Mesenchymal stem cell (in vitro differentiated cells and primary cell): ENCODE data around the gene GLTPD2.

Experiments
- DNase-seq: peaks from one replicate; pipeline ENCODE4 v3.0.0-alpha.2; 2013
- H2AFZ ChIP-seq: one replicate; pipeline ENCODE4 v1.6.1; 2013; ENCODE audit warnings: low read depth, mild to moderate bottlenecking, control low read depth, inconsistent platforms, low read length, moderate library complexity
- H2AK5ac ChIP-seq: 2 replicates; pipeline ENCODE4 v1.6.1; 2013; ENCODE audit warnings: low read length, moderate library complexity, mild to moderate bottlenecking, inconsistent platforms; ENCODE audit not compliant: severe bottlenecking
- H2BK120ac ChIP-seq: one replicate; pipeline ENCODE4 v1.6.1; 2013; ENCODE audit warnings: low read depth, mild to moderate bottlenecking, inconsistent platforms, low read length, moderate library complexity
- H2BK12ac ChIP-seq, 2 experiments: one replicate each; pipeline ENCODE4 v1.6.1; 2013; ENCODE audit warnings: inconsistent platforms in 2 of 2, low read length in 2 of 2, mild to moderate bottlenecking in 2 of 2, moderate library complexity in 2 of 2, control low read depth in 1 of 2
- H2BK15ac ChIP-seq: one replicate; pipeline ENCODE4 v1.6.1; 2013; ENCODE audit warnings: mild to moderate bottlenecking, low read depth, inconsistent platforms; ENCODE audit not compliant: poor library complexity, severe bottlenecking
- H2BK5ac ChIP-seq: 2 replicates; pipeline ENCODE4 v1.6.1; 2013; ENCODE audit warnings: low read depth, mild to moderate bottlenecking, low read length, control low read depth, inconsistent platforms; ENCODE audit not compliant: poor library complexity, severe bottlenecking
- H3K14ac ChIP-seq, 2 experiments: one replicate each; pipeline ENCODE4 v1.6.1; 2013; ENCODE audit warnings: inconsistent platforms in 2 of 2, low read length in 2 of 2, control low read depth in 1 of 2, mild to moderate bottlenecking in 1 of 2, moderate library complexity in 1 of 2
- H3K18ac ChIP-seq, 2 experiments: one replicate each; pipeline ENCODE4 v1.6.1; 2013; ENCODE audit warnings: inconsistent platforms in 2 of 2, low read length in 2 of 2, control low read depth in 1 of 2, low read depth in 1 of 2, mild to moderate bottlenecking in 1 of 2
- H3K23ac ChIP-seq, 2 experiments: one replicate each; pipeline ENCODE4 v1.6.1; 2013; ENCODE audit warnings: inconsistent platforms in 2 of 2, low read length in 2 of 2, mild to moderate bottlenecking in 2 of 2, moderate library complexity in 2 of 2, control low read depth in 1 of 2
- H3K27ac ChIP-seq: 2 replicates; pipeline ENCODE4 v1.5.1; 2013; ENCODE audit warnings: mild to moderate bottlenecking, moderate library complexity, low read length, control low read depth, inconsistent platforms; ENCODE audit not compliant: poor library complexity, severe bottlenecking
- H3K27me3 ChIP-seq, 2 experiments: 2 replicates each; pipeline versions ENCODE4 v1.6.1 to v1.7.0; 2013; ENCODE audit warnings: low read length in 2 of 2, mild to moderate bottlenecking in 2 of 2, moderate library complexity in 2 of 2, control low read depth in 1 of 2, inconsistent platforms in 1 of 2; ENCODE audit not compliant: control insufficient read depth in 1 of 2, insufficient read depth in 1 of 2
- H3K36me3 ChIP-seq, 2 experiments: 2 replicates each; pipeline versions ENCODE4 v1.6.1 to v1.7.0; 2013; ENCODE audit warnings: low read length in 2 of 2, control low read depth in 1 of 2, inconsistent platforms in 1 of 2, low read depth in 1 of 2, mild to moderate bottlenecking in 1 of 2; ENCODE audit not compliant: insufficient read depth in 2 of 2, control insufficient read depth in 1 of 2
- H3K4ac ChIP-seq, 2 experiments: one replicate each; pipeline ENCODE4 v1.6.1; 2013; ENCODE audit warnings: inconsistent platforms in 2 of 2, low read length in 2 of 2, mild to moderate bottlenecking in 2 of 2, moderate library complexity in 2 of 2, control low read depth in 1 of 2, low read depth in 1 of 2
- H3K4me1 ChIP-seq: 2 replicates; pipeline ENCODE4 v1.6.1; 2013; ENCODE audit warnings: low read depth, low read length, control low read depth; ENCODE audit not compliant: control insufficient read depth, insufficient read depth
- H3K4me2 ChIP-seq: 2 replicates; pipeline ENCODE4 v1.6.1; 2013; ENCODE audit warnings: low read length, mild to moderate bottlenecking, inconsistent platforms; ENCODE audit not compliant: poor library complexity, severe bottlenecking
- H3K4me3 ChIP-seq, 2 experiments: 2 replicates each; pipeline versions ENCODE4 v1.5.1 to v1.7.0; 2013; ENCODE audit warnings: low read length in 2 of 2, mild to moderate bottlenecking in 2 of 2, control low read depth in 1 of 2, low read depth in 1 of 2; ENCODE audit not compliant: insufficient read depth in 1 of 2
- H3K79me1 ChIP-seq: replicated peaks from 2 replicates; pipeline ENCODE4 v1.6.1; 2013; ENCODE audit warnings: mild to moderate bottlenecking, control low read depth, low read length, inconsistent platforms; ENCODE audit not compliant: poor library complexity, severe bottlenecking
- H3K9ac ChIP-seq: 2 replicates; pipeline ENCODE4 v1.7.0; 2013; ENCODE audit warnings: mild to moderate bottlenecking, low read length, moderate library complexity
- H3K9me3 ChIP-seq: 2 replicates; pipeline ENCODE4 v1.7.0; 2013; ENCODE audit warnings: mild to moderate bottlenecking, low read length; ENCODE audit not compliant: control insufficient read depth
- H4K8ac ChIP-seq: one replicate; pipeline ENCODE4 v1.6.1; 2013; ENCODE audit warnings: inconsistent platforms, mild to moderate bottlenecking, low read length, moderate library complexity
- H4K91ac ChIP-seq: one replicate; pipeline ENCODE4 v1.6.1; 2013; ENCODE audit warnings: mild to moderate bottlenecking, low read length, inconsistent platforms
- WGBS: methylation state at CpG from one replicate; pipeline ENCODE4 v1.1.7; 2013; ENCODE audit warnings: mixed read lengths; 5-methylcytosine and 5-hydroxymethylcytosine counted together

Gene GLTPD2

DNA sequence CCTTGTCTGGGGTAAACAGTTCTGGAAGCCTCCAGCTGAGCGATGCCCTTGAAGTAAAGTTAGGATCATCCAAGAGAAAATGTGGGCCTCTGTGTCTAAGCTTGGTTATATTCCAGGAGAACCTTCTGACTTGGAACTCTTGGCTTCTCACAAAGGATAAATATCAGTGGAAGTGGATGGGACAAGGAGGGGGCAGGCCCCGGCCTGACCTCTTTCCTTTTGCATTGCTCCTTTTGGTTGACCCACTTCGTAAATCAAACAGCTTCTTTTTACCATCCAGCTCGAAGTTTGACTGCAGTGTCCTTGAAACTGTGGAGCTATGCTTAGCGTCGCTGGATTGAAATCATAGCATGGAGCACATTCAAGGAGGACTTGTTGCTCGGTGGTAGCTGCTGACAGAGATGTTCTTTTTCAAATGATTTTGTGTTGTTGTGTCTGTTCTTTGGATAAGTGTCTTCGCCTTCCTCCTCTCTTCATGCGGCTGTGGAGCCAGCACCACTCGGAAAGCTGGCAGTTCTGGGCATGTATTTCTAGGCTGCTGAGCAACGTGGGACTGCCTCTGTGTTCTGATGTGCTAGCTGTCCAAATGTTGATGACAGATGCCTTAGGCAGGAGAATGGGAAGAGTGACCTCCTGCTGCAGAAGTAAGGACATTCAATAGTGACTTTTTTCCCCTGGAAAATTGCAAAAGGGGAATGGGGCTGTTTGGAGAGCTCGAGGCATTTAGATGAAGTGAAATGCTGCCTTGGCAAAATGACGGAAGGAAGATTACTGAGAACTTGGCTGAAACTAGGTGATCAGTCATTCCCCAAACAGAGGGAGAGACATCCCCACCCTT, 48.9 kb downstream of the GLTPD2 start:
- Histone ChIP-seq H3K4ac (no peak overlapping the region), H3K79me1 (peaks cover 16% of the 10 kb centered on the region), H3K36me3 (peaks cover 0 to 4% of the 10 kb centered on the region in 2 experiments), H3K27me3 (no peaks in the 10 kb centered on the region), H3K9me3 (no peaks in the 10 kb centered on the region), H3K4me2 (no peak overlapping the region), H4K91ac (no peak overlapping the region), H2AFZ (no peak overlapping the region), H3K4me1 (peaks cover 12% of the 10 kb centered on the region), H3K18ac (no peak overlapping the region), H3K23ac (peak overlapping the region in 1 of 2 experiments; percentile 11), H3K9ac (peak overlapping the region; percentile 42), H3K4me3 (peak overlapping the region in 1 of 2 experiments; percentile 33), H3K27ac (no peak overlapping the region), H4K8ac (no peak overlapping the region), H2AK5ac (no peak overlapping the region), H2BK120ac (no peak overlapping the region), H2BK15ac (no peak overlapping the region), H2BK12ac (no peak overlapping the region), H2BK5ac (no peak overlapping the region), H3K14ac (no peak overlapping the region)
- 81% methylated on average over 12 of the region's 13 CpGs for WGBS
- DNase-seq: no peak

DNA sequence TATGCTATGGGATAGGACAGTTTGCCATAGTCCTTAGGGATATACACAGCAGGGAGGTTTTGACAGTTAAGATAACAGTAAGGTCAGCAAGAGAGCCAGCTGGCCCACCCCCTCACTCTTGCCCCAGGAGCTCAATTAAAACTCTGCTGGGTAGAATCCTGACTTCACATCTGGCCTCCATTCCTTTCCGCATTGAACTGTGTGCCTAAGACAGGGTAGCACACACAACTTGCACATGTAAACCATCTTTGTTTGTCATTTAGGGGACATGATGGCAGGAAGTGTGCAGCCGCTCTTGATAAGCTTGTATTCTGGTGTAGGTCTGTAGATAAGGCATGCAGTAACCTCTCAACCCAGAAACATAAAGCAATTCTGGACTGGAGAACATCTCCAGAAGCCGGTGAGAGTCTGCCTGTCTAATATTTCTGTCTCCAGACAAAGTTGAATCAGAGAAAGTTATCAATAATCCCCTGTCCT, 49.6 kb downstream of the GLTPD2 start:
- H2BK15ac ChIP-seq: no peak overlapping the region
- H3K4ac ChIP-seq: no peak overlapping the region
- H3K36me3 ChIP-seq: peaks cover 0 to 4% of the 10 kb centered on the region in 2 experiments
- no peak overlapping the region for H3K18ac ChIP-seq
- H3K27ac ChIP-seq: no peak overlapping the region
- H3K79me1 ChIP-seq: peaks cover 19% of the 10 kb centered on the region
- no peak overlapping the region for H3K9ac ChIP-seq
- no peak overlapping the region for H4K91ac ChIP-seq
- no peak overlapping the region for H3K14ac ChIP-seq
- WGBS: 81% methylated on average over 3 of the region's 3 CpGs
- H4K8ac ChIP-seq: no peak overlapping the region
- H2AFZ ChIP-seq: no peak overlapping the region
- no peak overlapping the region for H3K4me2 ChIP-seq
- H2BK5ac ChIP-seq: no peak overlapping the region
- DNase-seq: no peak
- H2BK120ac ChIP-seq: no peak overlapping the region
- H2AK5ac ChIP-seq: no peak overlapping the region
- H3K9me3 ChIP-seq: no peaks in the 10 kb centered on the region
- H3K27me3 ChIP-seq: no peaks in the 10 kb centered on the region
- H3K4me1 ChIP-seq: peaks cover 12% of the 10 kb centered on the region
- H2BK12ac ChIP-seq: no peak overlapping the region
- H3K4me3 ChIP-seq: no peak overlapping the region
- H3K23ac ChIP-seq: no peak overlapping the region

DNA sequence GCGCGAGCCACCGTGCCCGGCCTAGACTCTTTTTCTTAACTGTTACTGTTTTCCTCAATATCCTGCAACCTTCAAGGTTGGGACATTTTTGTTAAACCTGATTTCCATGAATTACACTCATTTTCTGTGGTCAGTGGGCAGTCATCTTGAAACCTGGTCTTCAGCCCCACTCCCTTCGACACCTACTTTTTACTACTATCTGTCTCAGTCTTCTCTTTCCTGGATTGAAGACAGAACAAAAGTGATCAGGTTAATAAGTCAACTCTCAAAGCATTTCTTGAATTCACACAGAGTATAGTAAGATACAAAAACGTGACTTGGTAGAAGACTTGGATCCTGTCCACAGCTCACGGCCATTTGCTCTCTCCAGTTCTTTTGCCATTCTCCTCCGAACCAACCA, 50.5 kb downstream of the GLTPD2 start:
- Histone ChIP-seq H4K91ac (no peak overlapping the region), H2BK15ac (no peak overlapping the region), H3K27ac (no peak overlapping the region), H3K4ac (no peak overlapping the region), H3K18ac (no peak overlapping the region), H3K36me3 (peaks cover 0 to 7% of the 10 kb centered on the region in 2 experiments), H4K8ac (no peak overlapping the region), H3K4me2 (no peak overlapping the region), H3K4me1 (peaks cover 12% of the 10 kb centered on the region), H2BK5ac (no peak overlapping the region), H3K4me3 (no peak overlapping the region), H3K9ac (no peak overlapping the region), H3K9me3 (no peaks in the 10 kb centered on the region), H3K27me3 (no peaks in the 10 kb centered on the region), H2AFZ (no peak overlapping the region), H2BK12ac (no peak overlapping the region), H2AK5ac (no peak overlapping the region), H3K23ac (no peak overlapping the region), H3K79me1 (peaks cover 22% of the 10 kb centered on the region), H3K14ac (no peak overlapping the region), H2BK120ac (no peak overlapping the region)
- DNase-seq: no peak
- WGBS: 97% methylated on average over 8 of the region's 8 CpGs
